AG04450 (cell line): ENCODE data around the gene CEACAM3. TPM values are rescaled to one million over a fixed set of nuclear protein-coding genes. Genes with fewer than 3 reads are reported as not detected.
A peak's percentile ranks its signal among the peaks of the same experiment; 100 is the strongest.
"Not testable (repeated sequence)": the region's sequence is repeated elsewhere in the genome, so short reads cannot be mapped to it uniquely, and the experiment has no call there.

ENCODE experiments used
- CTCF ChIA-PET: fragments of 300-600, 350-600 bp; formaldehyde crosslinking; extraction: SDS; loops from one replicate; lab custom pipeline; 2022; ENCODE audit warnings: antibody characterized with exemption, inconsistent platforms; lab: Charles Lee
- POLR2A ChIA-PET: fragments of 350-600 bp; formaldehyde crosslinking; extraction: SDS; loops from one replicate; lab custom pipeline; 2021; ENCODE audit warnings: antibody characterized with exemption, inconsistent platforms; lab: Yijun Ruan, JAX
- DNase-seq: peaks from one replicate; pipeline ENCODE4 v3.0.0-alpha.2; 2011; ENCODE audit warnings: low read depth, low spot score
- H3K27ac ChIP-seq: one replicate; pipeline ENCODE4 v1.5.1; 2012; ENCODE audit warnings: low read depth, low read length, control low read depth
- H3K27me3 ChIP-seq: one replicate; pipeline ENCODE4 v1.6.0; 2012; ENCODE audit warnings: low read length; ENCODE audit not compliant: control insufficient read depth, insufficient read depth
- H3K4me3 ChIP-seq: 2 replicates; pipeline ENCODE4 v1.5.1; 2011; ENCODE audit warnings: mild to moderate bottlenecking, low read depth, low read length, control low read depth
- H3K9me3 ChIP-seq: 2 replicates; pipeline ENCODE4 v1.5.1; 2012; ENCODE audit warnings: low read length; ENCODE audit not compliant: control insufficient read depth, insufficient read depth
- CTCF ChIP-seq: IDR thresholded peaks from 2 replicates; pipeline ENCODE4 v1.5.1; 2011; ENCODE audit warnings: low read depth, low read length, control low read depth, inconsistent platforms
- polyA plus RNA-seq: library from polyadenylated mRNA; depleted of rRNA; stranded (reverse); fragments of >200 nt; gene quantifications from 2 replicates; pipeline ENCODE4 v1.2.3, GENCODE V29; 2011

Gene CEACAM3
- polyA plus RNA-seq, 1 experiment, result not detected

- ChIA-PET CTCF (interaction anchor here (0.6 to 2.7 kb wide), 7 partner anchors 9 to 143 kb away, joined by 3 to 23 read pairs (median 5); no protein-coding TSS in a partner anchor), POLR2A (no interaction called here)
- H3K27me3 ChIP-seq, result peaks cover 8% of the 10 kb centered on the region
These were observed 12.1 kb upstream of the CEACAM3 start for GRCh38 chr19:41784312-41784711.

GRCh38 chr19:41784743-41785142 is 11.6 kb upstream of the CEACAM3 start:
- no peak for DNase-seq
- ChIA-PET CTCF (interaction anchor here (1.0 to 2.7 kb wide), 8 partner anchors 8 to 143 kb away, joined by 3 to 23 read pairs (median 5); no protein-coding TSS in a partner anchor), POLR2A (no interaction called here)
- peaks cover 8% of the 10 kb centered on the region for H3K27me3 ChIP-seq
- no peak overlapping the region for H3K4me3 ChIP-seq
- H3K27ac ChIP-seq, result no peak overlapping the region
- no peaks in the 10 kb centered on the region for H3K9me3 ChIP-seq
- TF ChIP-seq CTCF, result no peak

More at GRCh38 chr19:41784312-41784711, 12.1 kb upstream of the CEACAM3 start:
- no peak overlapping the region for H3K27ac ChIP-seq
- no peaks in the 10 kb centered on the region for H3K9me3 ChIP-seq
- TF ChIP-seq CTCF, result no peak
- no peak for DNase-seq
- no peak overlapping the region for H3K4me3 ChIP-seq

- H3K9me3 ChIP-seq, result no peaks in the 10 kb centered on the region
- CTCF ChIA-PET, result interaction anchor here (0.6 to 2.7 kb wide), 13 partner anchors 7 to 266 kb away, joined by 3 to 23 read pairs (median 4); partner anchors contain the start of gene CEACAM6
- H3K4me3 ChIP-seq, result no peak overlapping the region
- POLR2A ChIA-PET, result no interaction called here
- peak; percentile 80 for TF ChIP-seq CTCF
- H3K27me3 ChIP-seq, result peaks cover 8% of the 10 kb centered on the region
- peak; percentile 29 for DNase-seq
- H3K27ac ChIP-seq, result no peak overlapping the region
These were observed 10.7 kb upstream of the CEACAM3 start for GRCh38 chr19:41785653-41786052.

- peaks cover 8% of the 10 kb centered on the region for H3K27me3 ChIP-seq
- ChIA-PET CTCF (interaction anchor here (0.6 to 1.3 kb wide), 2 partner anchors 34 to 35 kb away, joined by 3 read pairs; no protein-coding TSS in a partner anchor), POLR2A (interaction anchor here (0.6 kb wide), 1 partner anchor 98 kb away, joined by 13 read pairs; no protein-coding TSS in a partner anchor)
- H3K9me3 ChIP-seq, result no peaks in the 10 kb centered on the region
- no peak for TF ChIP-seq CTCF
- no peak for DNase-seq
- H3K27ac ChIP-seq, result no peak overlapping the region
- H3K4me3 ChIP-seq, result no peak overlapping the region
These were observed 9.3 kb upstream of the CEACAM3 start for GRCh38 chr19:41787055-41787454.

- POLR2A ChIA-PET, DNase-seq, H3K9me3 ChIP-seq, H3K27ac ChIP-seq, H3K4me3 ChIP-seq, H3K27me3 ChIP-seq, CTCF ChIA-PET: not testable (repeated sequence)
These were observed 7.9 kb upstream of the CEACAM3 start for GRCh38 chr19:41788518-41788917.

- H3K27me3 ChIP-seq, CTCF ChIA-PET, DNase-seq, POLR2A ChIA-PET, H3K4me3 ChIP-seq, H3K9me3 ChIP-seq, H3K27ac ChIP-seq: not testable (repeated sequence)
These were observed 7.3 kb upstream of the CEACAM3 start for GRCh38 chr19:41789053-41789452.
